Lower leg skin (tissue), 4 donors: ENCODE data around the gene MIPOL1. TPM values are rescaled to one million over a fixed set of nuclear protein-coding genes. Genes with fewer than 3 reads are reported as not detected.

Experiments
- DNase-seq, 2 donors: peaks; one replicate each; pipeline ENCODE4 v3.0.0-alpha.2; 2019; ENCODE audit warnings: low spot score in 2 of 2
- H3K4me3 ChIP-seq: fragments of 200-600 bp; sonication (generic); 2 replicates; pipeline ENCODE4 v1.5.1; 2017; ENCODE audit warnings: mild to moderate bottlenecking, low read depth; ENCODE audit not compliant: poor library complexity, severe bottlenecking
- POLR2A ChIP-seq, 2 donors: fragments of 450-650 bp; IDR thresholded peaks; one replicate each; pipeline ENCODE4 v1.6.1; 2016 to 2017; ENCODE audit warnings: antibody characterized with exemption in 2 of 2, mild to moderate bottlenecking in 1 of 2, moderate library complexity in 1 of 2
- WGBS, 2 donors: methylation state at CpG; one replicate each; pipeline ENCODE4 v1.1.5; 2018; 5-methylcytosine and 5-hydroxymethylcytosine counted together
- intact Hi-C: fragments of 100-400 bp; cut with DNase I; formaldehyde crosslinking; loops from one replicate; pipeline ENCODE4 v1.15.0; 2023; ENCODE audit warnings: low total_unique reads
- total RNA-seq, 4 donors: library from RNA; depleted of rRNA; stranded (reverse); fragments of >200 nt; gene quantifications; one replicate each; pipeline ENCODE4 v1.1.0, GENCODE V29; 2016
- TF ChIP-seq, protein P1 (sequence below), 3 donors: fragments of 450-650 bp; IDR thresholded peaks; one replicate each; pipeline ENCODE4 v1.5.1; 2016; ENCODE audit warnings: antibody characterized with exemption in 3 of 3, mild to moderate bottlenecking in 3 of 3, moderate library complexity in 2 of 3

MIPOL1 gene
- total RNA-seq, 4 donors from 2014 or later: 3.6 to 6.9 (median 5.9) TPM

GRCh38 chr14:37329189-37330001 is 131.7 kb downstream of the MIPOL1 start:
- intact Hi-C loops: no loop called here
- no peak for TF ChIP-seq POLR2A (IDR thresholded peaks at IDR 0.05)
- TF ChIP-seq, protein P1, sequence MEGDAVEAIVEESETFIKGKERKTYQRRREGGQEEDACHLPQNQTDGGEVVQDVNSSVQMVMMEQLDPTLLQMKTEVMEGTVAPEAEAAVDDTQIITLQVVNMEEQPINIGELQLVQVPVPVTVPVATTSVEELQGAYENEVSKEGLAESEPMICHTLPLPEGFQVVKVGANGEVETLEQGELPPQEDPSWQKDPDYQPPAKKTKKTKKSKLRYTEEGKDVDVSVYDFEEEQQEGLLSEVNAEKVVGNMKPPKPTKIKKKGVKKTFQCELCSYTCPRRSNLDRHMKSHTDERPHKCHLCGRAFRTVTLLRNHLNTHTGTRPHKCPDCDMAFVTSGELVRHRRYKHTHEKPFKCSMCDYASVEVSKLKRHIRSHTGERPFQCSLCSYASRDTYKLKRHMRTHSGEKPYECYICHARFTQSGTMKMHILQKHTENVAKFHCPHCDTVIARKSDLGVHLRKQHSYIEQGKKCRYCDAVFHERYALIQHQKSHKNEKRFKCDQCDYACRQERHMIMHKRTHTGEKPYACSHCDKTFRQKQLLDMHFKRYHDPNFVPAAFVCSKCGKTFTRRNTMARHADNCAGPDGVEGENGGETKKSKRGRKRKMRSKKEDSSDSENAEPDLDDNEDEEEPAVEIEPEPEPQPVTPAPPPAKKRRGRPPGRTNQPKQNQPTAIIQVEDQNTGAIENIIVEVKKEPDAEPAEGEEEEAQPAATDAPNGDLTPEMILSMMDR (IDR thresholded peaks at IDR 0.05): no peak

GRCh38 chr14:37330910-37331309 is 133.2 kb downstream of the MIPOL1 start:
- DNase-seq: no peak
- TF ChIP-seq, protein P1 (IDR thresholded peaks at IDR 0.05): no peak
- no peak for TF ChIP-seq POLR2A (IDR thresholded peaks at IDR 0.05)
- no peak overlapping the region for H3K4me3 ChIP-seq
- intact Hi-C loops: no loop called here

More at GRCh38 chr14:37329189-37330001, 131.7 kb downstream of the MIPOL1 start:
- H3K4me3 ChIP-seq: no peak overlapping the region
- DNase-seq: no peak
- WGBS, 2 donors: 84 to 90% methylated on average over 2 of the region's 2 CpGs

DNA sequence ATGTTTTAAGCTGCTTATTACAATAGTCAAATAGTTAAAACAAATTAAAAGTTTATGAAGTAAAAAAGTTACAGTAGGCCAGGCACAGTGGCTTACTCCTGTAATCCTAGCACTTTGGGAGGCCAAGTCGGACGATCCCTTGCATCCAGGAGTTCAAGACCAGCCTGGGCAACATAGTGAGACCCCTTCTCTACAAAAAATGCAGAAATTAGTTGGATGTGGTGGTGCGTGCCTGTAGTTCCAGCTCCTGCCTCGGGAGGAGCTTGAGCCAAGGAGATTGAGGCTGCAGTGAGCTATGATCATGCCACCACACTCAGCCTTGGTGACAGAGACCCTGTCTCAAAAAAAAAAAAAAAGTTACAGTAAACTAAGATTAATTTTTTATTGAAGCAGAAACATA is 142.6 kb downstream of the MIPOL1 start:
- WGBS, 2 donors: 85 to 86% methylated on average over 4 of the region's 4 CpGs
- no peak for TF ChIP-seq POLR2A (IDR thresholded peaks at IDR 0.05)
- TF ChIP-seq, protein P1 (IDR thresholded peaks at IDR 0.05): no peak
- no peak for DNase-seq
- no peak overlapping the region for H3K4me3 ChIP-seq
- intact Hi-C loops: no loop called here

- no peak overlapping the region for H3K4me3 ChIP-seq
- intact Hi-C loops: no loop called here
- TF ChIP-seq, protein P1 (IDR thresholded peaks at IDR 0.05): no peak
- no peak for TF ChIP-seq POLR2A (IDR thresholded peaks at IDR 0.05)
- no peak for DNase-seq
- 28 to 33% methylated on average over 3 of the region's 3 CpGs for WGBS, 2 donors
Observed at GRCh38 chr14:37343307-37344094, 145.8 kb downstream of the MIPOL1 start.

DNA sequence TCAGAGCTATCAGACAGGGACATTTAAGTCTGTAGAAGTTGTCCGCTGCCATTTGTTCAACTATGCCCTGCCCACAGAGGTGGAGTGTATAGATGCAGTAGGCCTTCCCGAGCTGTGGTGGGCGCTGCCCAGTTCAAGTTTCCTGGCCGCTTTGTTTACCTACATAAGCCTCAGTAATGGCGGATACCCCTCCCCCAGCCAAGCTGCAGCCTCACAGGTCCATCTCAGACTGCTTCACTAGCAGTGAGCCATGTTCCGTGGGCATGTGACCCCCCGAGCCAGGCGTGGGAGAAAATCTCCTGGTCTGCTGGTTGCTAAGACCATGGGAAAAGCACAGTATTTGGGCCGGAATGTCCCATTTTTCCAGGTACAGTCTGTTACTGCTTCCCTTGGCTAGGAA is 165.9 kb downstream of the MIPOL1 start:
- WGBS, 2 donors: 95 to 98% methylated on average over 8 to 9 of the region's 9 CpGs
- TF ChIP-seq, protein P1 (IDR thresholded peaks at IDR 0.05): no peak
- no peak for TF ChIP-seq POLR2A (IDR thresholded peaks at IDR 0.05)
- intact Hi-C loops: no loop called here
- no peak for DNase-seq
- no peak overlapping the region for H3K4me3 ChIP-seq
